Parathyroid adenoma (tissue), 2 donors: ENCODE results near the gene PNMA6E.

Experiments
- H2AFZ ChIP-seq: fragments of 300-600 bp; sonication (generic); one replicate; pipeline ENCODE4 v1.7.0; 2017; ENCODE audit warnings: antibody characterized with exemption, mild to moderate bottlenecking
- H3K27ac ChIP-seq: fragments of 300-600 bp; sonication (generic); one replicate; pipeline ENCODE4 v1.7.0; 2017
- H3K27me3 ChIP-seq: fragments of 300-600 bp; sonication (generic); one replicate; pipeline ENCODE4 v1.7.0; 2017; ENCODE audit warnings: low read length; ENCODE audit not compliant: control insufficient read depth, insufficient read depth
- H3K36me3 ChIP-seq: fragments of 300-600 bp; sonication (generic); one replicate; pipeline ENCODE4 v1.7.0; 2017; ENCODE audit warnings: low read length; ENCODE audit not compliant: control insufficient read depth, insufficient read depth
- H3K4me1 ChIP-seq: fragments of 300-600 bp; sonication (generic); one replicate; pipeline ENCODE4 v1.7.0; 2017; ENCODE audit warnings: control low read depth
- H3K4me2 ChIP-seq: fragments of 300-600 bp; sonication (generic); one replicate; pipeline ENCODE4 v1.7.0; 2017; ENCODE audit warnings: low read length
- H3K4me3 ChIP-seq: fragments of 300-600 bp; sonication (generic); one replicate; pipeline ENCODE4 v1.7.0; 2017; ENCODE audit warnings: low read depth, low read length
- H3K79me2 ChIP-seq: fragments of 300-600 bp; sonication (generic); one replicate; pipeline ENCODE4 v1.7.0; 2017; ENCODE audit warnings: control low read depth
- H3K9ac ChIP-seq: fragments of 300-600 bp; sonication (generic); one replicate; pipeline ENCODE4 v1.7.0; 2017; ENCODE audit warnings: mild to moderate bottlenecking
- H3K9me3 ChIP-seq: fragments of 300-600 bp; sonication (generic); one replicate; pipeline ENCODE4 v1.7.0; 2017; ENCODE audit warnings: low read length; ENCODE audit not compliant: control insufficient read depth
- TF ChIP-seq, protein P1 (sequence below): fragments of 300-600 bp; sonication (generic); IDR thresholded peaks from one replicate; pipeline ENCODE4 v1.7.0; 2017; ENCODE audit warnings: antibody characterized with exemption, mild to moderate bottlenecking
- donor health status: primary hyperparathyroidism.

Gene PNMA6E

GRCh38 chrX:153438532-153438931, 37.4 kb upstream of the PNMA6E start:
- H3K4me2 ChIP-seq: no peak overlapping the region
- H3K4me1 ChIP-seq: peaks cover 3% of the 10 kb centered on the region
- TF ChIP-seq, protein P1, sequence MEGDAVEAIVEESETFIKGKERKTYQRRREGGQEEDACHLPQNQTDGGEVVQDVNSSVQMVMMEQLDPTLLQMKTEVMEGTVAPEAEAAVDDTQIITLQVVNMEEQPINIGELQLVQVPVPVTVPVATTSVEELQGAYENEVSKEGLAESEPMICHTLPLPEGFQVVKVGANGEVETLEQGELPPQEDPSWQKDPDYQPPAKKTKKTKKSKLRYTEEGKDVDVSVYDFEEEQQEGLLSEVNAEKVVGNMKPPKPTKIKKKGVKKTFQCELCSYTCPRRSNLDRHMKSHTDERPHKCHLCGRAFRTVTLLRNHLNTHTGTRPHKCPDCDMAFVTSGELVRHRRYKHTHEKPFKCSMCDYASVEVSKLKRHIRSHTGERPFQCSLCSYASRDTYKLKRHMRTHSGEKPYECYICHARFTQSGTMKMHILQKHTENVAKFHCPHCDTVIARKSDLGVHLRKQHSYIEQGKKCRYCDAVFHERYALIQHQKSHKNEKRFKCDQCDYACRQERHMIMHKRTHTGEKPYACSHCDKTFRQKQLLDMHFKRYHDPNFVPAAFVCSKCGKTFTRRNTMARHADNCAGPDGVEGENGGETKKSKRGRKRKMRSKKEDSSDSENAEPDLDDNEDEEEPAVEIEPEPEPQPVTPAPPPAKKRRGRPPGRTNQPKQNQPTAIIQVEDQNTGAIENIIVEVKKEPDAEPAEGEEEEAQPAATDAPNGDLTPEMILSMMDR: peak; percentile 46
- H3K27ac ChIP-seq: no peak overlapping the region
- H3K36me3 ChIP-seq: no peaks in the 10 kb centered on the region
- no peaks in the 10 kb centered on the region for H3K9me3 ChIP-seq
- no peak overlapping the region for H3K9ac ChIP-seq
- no peaks in the 10 kb centered on the region for H3K27me3 ChIP-seq
- H3K4me3 ChIP-seq: no peak overlapping the region
- H2AFZ ChIP-seq: no peak overlapping the region
- no peaks in the 10 kb centered on the region for H3K79me2 ChIP-seq

DNA sequence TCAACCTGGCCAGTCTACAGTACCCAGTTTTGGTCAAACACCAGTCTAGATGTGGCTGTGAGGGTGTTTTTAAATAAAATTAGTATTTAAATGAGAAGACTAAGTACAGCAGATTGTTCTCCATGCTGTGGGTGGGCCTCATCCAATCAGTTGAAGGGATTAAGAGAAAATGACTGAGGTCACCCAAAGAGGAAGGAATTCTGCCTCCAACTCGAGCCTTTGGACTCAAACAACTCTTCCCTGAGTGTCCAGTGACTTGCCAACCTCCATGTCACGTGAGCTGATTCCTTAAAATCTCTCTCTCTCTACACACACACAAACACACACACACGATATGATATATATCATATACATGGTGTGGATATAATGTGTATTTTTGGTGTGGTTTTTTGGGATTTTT, 34.7 kb upstream of the PNMA6E start:
- Histone ChIP-seq H3K36me3 (no peaks in the 10 kb centered on the region), H3K79me2 (no peaks in the 10 kb centered on the region), H3K9me3 (no peaks in the 10 kb centered on the region), H2AFZ (no peak overlapping the region), H3K4me2 (no peak overlapping the region), H3K4me1 (peaks cover 3% of the 10 kb centered on the region), H3K27ac (no peak overlapping the region), H3K4me3 (no peak overlapping the region), H3K27me3 (no peaks in the 10 kb centered on the region), H3K9ac (no peak overlapping the region)
- TF ChIP-seq, protein P1: no peak

- TF ChIP-seq, protein P1: no peak
- Histone ChIP-seq H3K27me3 (no peaks in the 10 kb centered on the region), H3K4me2 (peak overlapping the region; percentile 22), H2AFZ (peak overlapping the region; percentile 53), H3K4me3 (peak overlapping the region; percentile 9), H3K27ac (peak overlapping the region; percentile 42), H3K9me3 (no peaks in the 10 kb centered on the region), H3K9ac (no peak overlapping the region), H3K79me2 (no peaks in the 10 kb centered on the region), H3K4me1 (peaks cover 3% of the 10 kb centered on the region), H3K36me3 (no peaks in the 10 kb centered on the region)
These were observed 33.7 kb upstream of the PNMA6E start for GRCh38 chrX:153434801-153435200.

GRCh38 chrX:153433781-153434285, 32.7 kb upstream of the PNMA6E start:
- Histone ChIP-seq H3K4me1 (peaks cover 3% of the 10 kb centered on the region), H3K4me2 (no peak overlapping the region), H3K27ac (no peak overlapping the region), H3K4me3 (no peak overlapping the region), H3K27me3 (no peaks in the 10 kb centered on the region), H3K9ac (no peak overlapping the region), H3K36me3 (no peaks in the 10 kb centered on the region), H3K79me2 (no peaks in the 10 kb centered on the region), H3K9me3 (no peaks in the 10 kb centered on the region), H2AFZ (no peak overlapping the region)
- TF ChIP-seq, protein P1: no peak

DNA sequence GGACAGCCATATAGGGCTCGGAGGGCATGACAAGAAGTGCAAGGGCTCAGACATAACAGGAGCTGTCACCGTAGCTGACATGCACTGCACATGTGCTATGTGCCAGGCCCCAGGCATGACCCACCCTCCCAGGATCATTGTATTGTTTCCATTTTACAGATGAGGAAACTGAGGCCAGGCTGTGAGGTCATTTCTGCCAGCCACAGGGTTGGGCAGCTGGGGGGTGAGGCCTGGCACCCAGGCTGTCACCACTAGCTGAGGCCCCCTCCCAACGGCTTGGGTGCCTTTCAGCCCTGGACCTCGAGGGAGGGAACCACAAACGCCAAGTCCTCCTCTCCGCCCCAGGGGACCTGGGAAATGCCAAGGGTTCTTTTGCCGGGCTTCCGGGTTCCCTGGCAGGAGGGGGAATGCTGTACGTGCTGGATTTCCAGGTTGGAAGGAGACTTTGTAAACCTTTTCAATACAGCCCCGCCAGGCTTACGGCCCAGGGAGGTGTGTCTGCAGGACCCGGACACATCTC, 32.1 kb upstream of the PNMA6E start:
- no peaks in the 10 kb centered on the region for H3K9me3 ChIP-seq
- no peak overlapping the region for H3K27ac ChIP-seq
- no peaks in the 10 kb centered on the region for H3K79me2 ChIP-seq
- no peak overlapping the region for H2AFZ ChIP-seq
- TF ChIP-seq, protein P1: no peak
- H3K4me1 ChIP-seq: peaks cover 3% of the 10 kb centered on the region
- H3K36me3 ChIP-seq: no peaks in the 10 kb centered on the region
- H3K4me3 ChIP-seq: no peak overlapping the region
- H3K27me3 ChIP-seq: no peaks in the 10 kb centered on the region
- no peak overlapping the region for H3K4me2 ChIP-seq
- H3K9ac ChIP-seq: no peak overlapping the region
